SK-N-SH (cell line): ENCODE results near the gene ARSJ.

Experiments
- CHD2 ChIP-seq: fragments of 150-350 bp; IDR thresholded peaks from 2 replicates; pipeline ENCODE4 v1.6.1; 2018; ENCODE audit warnings: low read length; ENCODE audit not compliant: partially characterized antibody
- EP300 ChIP-seq, 2 experiments: IDR thresholded peaks; 2 replicates each; pipeline versions ENCODE4 v1.4.0 to v1.6.1; 2012; ENCODE audit warnings: borderline replicate concordance in 1 of 2, low read depth in 1 of 2, low read length in 1 of 2
- MAX ChIP-seq: IDR thresholded peaks from 2 replicates; pipeline ENCODE4 v1.4.0; 2012; ENCODE audit warnings: low read depth
- NFIC ChIP-seq: IDR thresholded peaks from 2 replicates; pipeline ENCODE4 v1.4.0; 2012; ENCODE audit warnings: borderline replicate concordance
- POLR2AphosphoS5 ChIP-seq: IDR thresholded peaks from 2 replicates; pipeline ENCODE4 v1.6.1; 2012; ENCODE audit warnings: low read depth, low read length
- REST ChIP-seq: IDR thresholded peaks from 2 replicates; pipeline ENCODE4 v1.6.1; 2012; ENCODE audit warnings: mild to moderate bottlenecking, low read depth, low read length, moderate library complexity
- TCF12 ChIP-seq: IDR thresholded peaks from 2 replicates; pipeline ENCODE4 v1.4.0; 2012
- USF1 ChIP-seq: IDR thresholded peaks from 2 replicates; pipeline ENCODE4 v1.4.0; 2012; ENCODE audit warnings: low read depth, borderline replicate concordance
- TF ChIP-seq, protein P1 (sequence below): IDR thresholded peaks from 2 replicates; pipeline ENCODE4; 2012
- TF ChIP-seq, protein P2 (sequence below): fragments of 200-600 bp; sonication (generic); IDR thresholded peaks from 2 replicates; pipeline ENCODE4 v1.6.1; 2017; ENCODE audit warnings: antibody characterized with exemption, mild to moderate bottlenecking, moderate library complexity

DNA sequence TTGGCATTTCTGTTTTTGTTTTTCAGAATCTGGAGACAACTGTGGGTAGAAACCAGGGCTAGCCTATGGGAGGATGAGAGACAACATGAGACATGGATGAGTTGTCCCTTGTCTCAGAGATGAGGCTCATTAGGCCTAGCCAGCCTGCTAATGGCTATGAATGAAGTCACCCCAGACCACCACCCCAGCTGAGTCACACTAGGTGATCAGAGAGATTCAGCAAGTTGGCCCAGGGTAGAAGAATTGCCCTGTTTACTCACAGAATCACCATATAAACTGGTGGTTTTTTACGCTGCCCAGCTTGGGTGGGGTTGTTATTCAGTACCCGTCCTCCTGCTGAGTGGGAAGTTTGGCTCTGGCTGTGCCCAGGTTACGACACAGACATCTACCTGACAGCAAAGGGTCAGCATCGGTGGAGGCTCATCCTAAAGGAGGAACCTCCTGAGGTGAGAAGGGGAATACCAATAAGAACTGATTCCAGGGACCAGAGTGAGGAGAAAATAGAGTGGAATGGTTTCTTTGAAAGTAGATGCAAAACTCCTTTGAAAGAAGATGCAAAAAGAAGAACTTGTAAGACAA lies 17.2 kb upstream of the ARSJ start:
- TF ChIP-seq CHD2 (no peak), POLR2AphosphoS5 (no peak), EP300 (IDR thresholded peaks at IDR 0.05; ENCODE audit: borderline replicate concordance in 1 of 2, low read depth in 1 of 2, low read length in 1 of 2) (no peak), USF1 (no peak), REST (no peak), TCF12 (no peak), NFIC (no peak), MAX (no peak)
- TF ChIP-seq, protein P1, sequence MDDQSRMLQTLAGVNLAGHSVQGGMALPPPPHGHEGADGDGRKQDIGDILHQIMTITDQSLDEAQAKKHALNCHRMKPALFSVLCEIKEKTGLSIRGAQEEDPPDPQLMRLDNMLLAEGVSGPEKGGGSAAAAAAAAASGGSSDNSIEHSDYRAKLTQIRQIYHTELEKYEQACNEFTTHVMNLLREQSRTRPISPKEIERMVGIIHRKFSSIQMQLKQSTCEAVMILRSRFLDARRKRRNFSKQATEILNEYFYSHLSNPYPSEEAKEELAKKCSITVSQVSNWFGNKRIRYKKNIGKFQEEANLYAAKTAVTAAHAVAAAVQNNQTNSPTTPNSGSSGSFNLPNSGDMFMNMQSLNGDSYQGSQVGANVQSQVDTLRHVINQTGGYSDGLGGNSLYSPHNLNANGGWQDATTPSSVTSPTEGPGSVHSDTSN, result no peak
- TF ChIP-seq, protein P2, sequence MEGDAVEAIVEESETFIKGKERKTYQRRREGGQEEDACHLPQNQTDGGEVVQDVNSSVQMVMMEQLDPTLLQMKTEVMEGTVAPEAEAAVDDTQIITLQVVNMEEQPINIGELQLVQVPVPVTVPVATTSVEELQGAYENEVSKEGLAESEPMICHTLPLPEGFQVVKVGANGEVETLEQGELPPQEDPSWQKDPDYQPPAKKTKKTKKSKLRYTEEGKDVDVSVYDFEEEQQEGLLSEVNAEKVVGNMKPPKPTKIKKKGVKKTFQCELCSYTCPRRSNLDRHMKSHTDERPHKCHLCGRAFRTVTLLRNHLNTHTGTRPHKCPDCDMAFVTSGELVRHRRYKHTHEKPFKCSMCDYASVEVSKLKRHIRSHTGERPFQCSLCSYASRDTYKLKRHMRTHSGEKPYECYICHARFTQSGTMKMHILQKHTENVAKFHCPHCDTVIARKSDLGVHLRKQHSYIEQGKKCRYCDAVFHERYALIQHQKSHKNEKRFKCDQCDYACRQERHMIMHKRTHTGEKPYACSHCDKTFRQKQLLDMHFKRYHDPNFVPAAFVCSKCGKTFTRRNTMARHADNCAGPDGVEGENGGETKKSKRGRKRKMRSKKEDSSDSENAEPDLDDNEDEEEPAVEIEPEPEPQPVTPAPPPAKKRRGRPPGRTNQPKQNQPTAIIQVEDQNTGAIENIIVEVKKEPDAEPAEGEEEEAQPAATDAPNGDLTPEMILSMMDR, result no peak
